Measurements from ENCODE around the gene MOGAT3. TPM values are rescaled to one million over a fixed set of nuclear protein-coding genes. Genes with fewer than 3 reads are reported as not detected.
A peak's percentile ranks its signal among the peaks of the same experiment; 100 is the strongest.

MOGAT3 gene
- total RNA-seq, 1 experiment from 2014 or later = 0.81 TPM

GRCh38 chr7:101201695-101202602 is 1.1 kb upstream of the MOGAT3 start (continued):
- TF ChIP-seq NR3C1 (CRISPR knock-in tag; conservative IDR thresholded peaks at IDR 0.05; ENCODE audit: low read depth) (0 out of 2 replicates have a peak, but pooled peaks have one; percentile 56), RELA (CRISPR knock-in tag; IDR thresholded peaks at IDR 0.05; ENCODE audit: borderline replicate concordance) (peak; percentile 69; the same call in 1 of the 2 replicates), PRDM15 (CRISPR knock-in tag; IDR thresholded peaks at IDR 0.05) (peak; percentile 90), ZBTB21 (CRISPR knock-in tag; IDR thresholded peaks at IDR 0.05; ENCODE audit: borderline replicate concordance) (peak; percentile 15; the same call in 1 of the 2 replicates), GABPB1 (CRISPR knock-in tag; IDR thresholded peaks at IDR 0.05) (peak; percentile 35), ZNF423 (CRISPR knock-in tag; IDR thresholded peaks at IDR 0.05) (0 out of 2 replicates have a peak, but pooled peaks have one; percentile 14), OVOL2 (CRISPR knock-in tag; IDR thresholded peaks at IDR 0.05; ENCODE audit: borderline replicate concordance) (no peak), ZNF232 (CRISPR knock-in tag; IDR thresholded peaks at IDR 0.05) (no peak), HMGXB4 (CRISPR knock-in tag; IDR thresholded peaks at IDR 0.05) (0 out of 2 replicates have a peak, but pooled peaks have one; percentile 48), FOXP1 (CRISPR knock-in tag; IDR thresholded peaks at IDR 0.05; ENCODE audit: borderline replicate concordance) (peak; percentile 47; the same call in 1 of the 2 replicates), ZNF138 (CRISPR knock-in tag; conservative IDR thresholded peaks at IDR 0.05) (0 out of 2 replicates have a peak, but pooled peaks have one; percentile 29)
- TF ChIP-seq, protein P1, sequence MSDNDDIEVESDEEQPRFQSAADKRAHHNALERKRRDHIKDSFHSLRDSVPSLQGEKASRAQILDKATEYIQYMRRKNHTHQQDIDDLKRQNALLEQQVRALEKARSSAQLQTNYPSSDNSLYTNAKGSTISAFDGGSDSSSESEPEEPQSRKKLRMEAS (CRISPR knock-in tag; IDR thresholded peaks at IDR 0.05) = peak; percentile 63
- TF ChIP-seq, protein P2, sequence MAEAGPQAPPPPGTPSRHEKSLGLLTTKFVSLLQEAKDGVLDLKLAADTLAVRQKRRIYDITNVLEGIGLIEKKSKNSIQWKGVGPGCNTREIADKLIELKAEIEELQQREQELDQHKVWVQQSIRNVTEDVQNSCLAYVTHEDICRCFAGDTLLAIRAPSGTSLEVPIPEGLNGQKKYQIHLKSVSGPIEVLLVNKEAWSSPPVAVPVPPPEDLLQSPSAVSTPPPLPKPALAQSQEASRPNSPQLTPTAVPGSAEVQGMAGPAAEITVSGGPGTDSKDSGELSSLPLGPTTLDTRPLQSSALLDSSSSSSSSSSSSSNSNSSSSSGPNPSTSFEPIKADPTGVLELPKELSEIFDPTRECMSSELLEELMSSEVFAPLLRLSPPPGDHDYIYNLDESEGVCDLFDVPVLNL (CRISPR knock-in tag; IDR thresholded peaks at IDR 0.05; ENCODE audit: borderline replicate concordance, low read depth) = no peak
- TF ChIP-seq, protein P3, sequence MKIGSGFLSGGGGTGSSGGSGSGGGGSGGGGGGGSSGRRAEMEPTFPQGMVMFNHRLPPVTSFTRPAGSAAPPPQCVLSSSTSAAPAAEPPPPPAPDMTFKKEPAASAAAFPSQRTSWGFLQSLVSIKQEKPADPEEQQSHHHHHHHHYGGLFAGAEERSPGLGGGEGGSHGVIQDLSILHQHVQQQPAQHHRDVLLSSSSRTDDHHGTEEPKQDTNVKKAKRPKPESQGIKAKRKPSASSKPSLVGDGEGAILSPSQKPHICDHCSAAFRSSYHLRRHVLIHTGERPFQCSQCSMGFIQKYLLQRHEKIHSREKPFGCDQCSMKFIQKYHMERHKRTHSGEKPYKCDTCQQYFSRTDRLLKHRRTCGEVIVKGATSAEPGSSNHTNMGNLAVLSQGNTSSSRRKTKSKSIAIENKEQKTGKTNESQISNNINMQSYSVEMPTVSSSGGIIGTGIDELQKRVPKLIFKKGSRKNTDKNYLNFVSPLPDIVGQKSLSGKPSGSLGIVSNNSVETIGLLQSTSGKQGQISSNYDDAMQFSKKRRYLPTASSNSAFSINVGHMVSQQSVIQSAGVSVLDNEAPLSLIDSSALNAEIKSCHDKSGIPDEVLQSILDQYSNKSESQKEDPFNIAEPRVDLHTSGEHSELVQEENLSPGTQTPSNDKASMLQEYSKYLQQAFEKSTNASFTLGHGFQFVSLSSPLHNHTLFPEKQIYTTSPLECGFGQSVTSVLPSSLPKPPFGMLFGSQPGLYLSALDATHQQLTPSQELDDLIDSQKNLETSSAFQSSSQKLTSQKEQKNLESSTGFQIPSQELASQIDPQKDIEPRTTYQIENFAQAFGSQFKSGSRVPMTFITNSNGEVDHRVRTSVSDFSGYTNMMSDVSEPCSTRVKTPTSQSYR (CRISPR knock-in tag; IDR thresholded peaks at IDR 0.05) = 0 out of 2 replicates have a peak, but pooled peaks have one; percentile 40
- TF ChIP-seq, protein P4, sequence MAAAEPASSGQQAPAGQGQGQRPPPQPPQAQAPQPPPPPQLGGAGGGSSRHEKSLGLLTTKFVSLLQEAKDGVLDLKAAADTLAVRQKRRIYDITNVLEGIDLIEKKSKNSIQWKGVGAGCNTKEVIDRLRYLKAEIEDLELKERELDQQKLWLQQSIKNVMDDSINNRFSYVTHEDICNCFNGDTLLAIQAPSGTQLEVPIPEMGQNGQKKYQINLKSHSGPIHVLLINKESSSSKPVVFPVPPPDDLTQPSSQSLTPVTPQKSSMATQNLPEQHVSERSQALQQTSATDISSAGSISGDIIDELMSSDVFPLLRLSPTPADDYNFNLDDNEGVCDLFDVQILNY (CRISPR knock-in tag; IDR thresholded peaks at IDR 0.05) = 0 out of 2 replicates have a peak, but pooled peaks have one; percentile 31
- TF ChIP-seq, protein P5, sequence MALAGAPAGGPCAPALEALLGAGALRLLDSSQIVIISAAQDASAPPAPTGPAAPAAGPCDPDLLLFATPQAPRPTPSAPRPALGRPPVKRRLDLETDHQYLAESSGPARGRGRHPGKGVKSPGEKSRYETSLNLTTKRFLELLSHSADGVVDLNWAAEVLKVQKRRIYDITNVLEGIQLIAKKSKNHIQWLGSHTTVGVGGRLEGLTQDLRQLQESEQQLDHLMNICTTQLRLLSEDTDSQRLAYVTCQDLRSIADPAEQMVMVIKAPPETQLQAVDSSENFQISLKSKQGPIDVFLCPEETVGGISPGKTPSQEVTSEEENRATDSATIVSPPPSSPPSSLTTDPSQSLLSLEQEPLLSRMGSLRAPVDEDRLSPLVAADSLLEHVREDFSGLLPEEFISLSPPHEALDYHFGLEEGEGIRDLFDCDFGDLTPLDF (CRISPR knock-in tag; IDR thresholded peaks at IDR 0.05) = no peak
